Mesothelial cell of epicardium (in vitro differentiated cells): ENCODE results near the gene SETD5. TPM values are rescaled to one million over a fixed set of nuclear protein-coding genes. Genes with fewer than 3 reads are reported as not detected.
A peak's percentile ranks its signal among the peaks of the same experiment; 100 is the strongest.

Experiments
- DNase-seq, 2 experiments: peaks; one replicate each; pipeline ENCODE4 v3.0.0; 2021; ENCODE audit warnings: low spot score in 2 of 2; ENCODE audit not compliant: unreplicated experiment in 2 of 2
- H3K27ac Mint-ChIP-seq: 2 replicates; pipeline ENCODE4 v1.8.0; 2021; ENCODE audit warnings: mixed read lengths
- H3K27me3 Mint-ChIP-seq: 2 replicates; pipeline ENCODE4 v1.8.0; 2021; ENCODE audit warnings: low read depth, mixed read lengths
- H3K36me3 Mint-ChIP-seq: 2 replicates; pipeline ENCODE4 v1.8.0; 2021; ENCODE audit warnings: mixed read lengths
- H3K4me1 Mint-ChIP-seq: 2 replicates; pipeline ENCODE4 v1.8.0; 2021; ENCODE audit warnings: mixed read lengths
- H3K4me3 Mint-ChIP-seq: 2 replicates; pipeline ENCODE4 v1.8.0; 2021; ENCODE audit warnings: mild to moderate bottlenecking, moderate library complexity, mixed read lengths
- H3K9me3 Mint-ChIP-seq: 2 replicates; pipeline ENCODE4 v1.8.0; 2021; ENCODE audit warnings: mixed read lengths
- CTCF ChIP-seq: fragments of 200-600 bp; sonication (generic); IDR thresholded peaks from one replicate; pipeline ENCODE4 v1.5.0; 2021; ENCODE audit warnings: antibody characterized with exemption; ENCODE audit not compliant: unreplicated experiment
- total RNA-seq: library from RNA; stranded (reverse); gene quantifications from 3 replicates; pipeline ENCODE4 v1.2.1, GENCODE V29; 2021

Gene SETD5
- 247 to 256 TPM (median 254 TPM) in 3 replicates for total RNA-seq

- H3K36me3 Mint-ChIP-seq = peaks cover 3% of the 10 kb centered on the region
- H3K27ac Mint-ChIP-seq = peak within 1 kb of the TSS; percentile 100
- no peak for TF ChIP-seq CTCF
- no peaks in the 10 kb centered on the region for H3K9me3 Mint-ChIP-seq
- DNase-seq = peak; percentile 99 to 100
- peaks cover 56% of the 10 kb centered on the region for H3K4me1 Mint-ChIP-seq
- peak within 1 kb of the TSS; percentile 98 for H3K4me3 Mint-ChIP-seq
- H3K27me3 Mint-ChIP-seq = no peaks in the 10 kb centered on the region
These were observed at the start of gene SETD5 for GRCh38 chr3:9397332-9397905. TSS of gene SETD5 (plus strand) at chr3:9397615. CDS start at chr3:9428939, 31,324 bp downstream.

GRCh38 chr3:9347887-9348286 is 49.5 kb upstream of the SETD5 start:
- Mint-ChIP-seq H3K27me3 (no peaks in the 10 kb centered on the region), H3K4me1 (peaks cover 48% of the 10 kb centered on the region), H3K9me3 (no peaks in the 10 kb centered on the region), H3K36me3 (peaks cover 3% of the 10 kb centered on the region), H3K4me3 (no peak overlapping the region), H3K27ac (peak overlapping the region; percentile 81)
- no peak for DNase-seq
- TF ChIP-seq CTCF = no peak

GRCh38 chr3:9349321-9350117 is 47.9 kb upstream of the SETD5 start:
- Mint-ChIP-seq H3K27me3 (no peaks in the 10 kb centered on the region), H3K4me1 (peaks cover 54% of the 10 kb centered on the region), H3K36me3 (peaks cover 3% of the 10 kb centered on the region), H3K9me3 (no peaks in the 10 kb centered on the region), H3K4me3 (no peak overlapping the region), H3K27ac (peak overlapping the region; percentile 99)
- DNase-seq = no peak
- no peak for TF ChIP-seq CTCF

- Mint-ChIP-seq H3K27ac (peak overlapping the region; percentile 99), H3K9me3 (no peaks in the 10 kb centered on the region), H3K4me3 (peak overlapping the region; percentile 4), H3K36me3 (peaks cover 3% of the 10 kb centered on the region), H3K27me3 (no peaks in the 10 kb centered on the region), H3K4me1 (peaks cover 54% of the 10 kb centered on the region)
- peak in 1 of 2 experiments; percentile 40 for DNase-seq
- no peak for TF ChIP-seq CTCF
These were observed 45.7 kb upstream of the SETD5 start for GRCh38 chr3:9351709-9352126.

GRCh38 chr3:9352917-9353752 is 44.3 kb upstream of the SETD5 start:
- Mint-ChIP-seq H3K4me1 (peaks cover 45% of the 10 kb centered on the region), H3K27ac (peak overlapping the region; percentile 99), H3K9me3 (no peaks in the 10 kb centered on the region), H3K36me3 (peaks cover under 1% of the 10 kb centered on the region), H3K27me3 (no peaks in the 10 kb centered on the region), H3K4me3 (peak overlapping the region; percentile 0)
- peak in 1 of 2 experiments; percentile 66 for DNase-seq
- TF ChIP-seq CTCF = peak; percentile 74
